GM18867 (cell line): Measurements from ENCODE around the gene ZSCAN26.

ENCODE experiments used
- ATAC-seq: cut with Tn5 transposase; IDR thresholded peaks from one replicate; pipeline ENCODE4 v1.9.1; 2021; ENCODE audit warnings: mild to moderate bottlenecking, moderate library complexity; ENCODE audit not compliant: unreplicated experiment

The ZSCAN26 gene

GRCh38 chr6:28266962-28267694 lies at the start of gene ZSCAN26:
TSS of gene ZSCAN26 (plus strand) at chr6:28267143. CDS start at chr6:28271920, 4,777 bp downstream.
- ATAC-seq: peak; percentile 91

GRCh38 chr6:28217890-28218289 lies 49.1 kb upstream of the ZSCAN26 start:
- no peak for ATAC-seq

DNA sequence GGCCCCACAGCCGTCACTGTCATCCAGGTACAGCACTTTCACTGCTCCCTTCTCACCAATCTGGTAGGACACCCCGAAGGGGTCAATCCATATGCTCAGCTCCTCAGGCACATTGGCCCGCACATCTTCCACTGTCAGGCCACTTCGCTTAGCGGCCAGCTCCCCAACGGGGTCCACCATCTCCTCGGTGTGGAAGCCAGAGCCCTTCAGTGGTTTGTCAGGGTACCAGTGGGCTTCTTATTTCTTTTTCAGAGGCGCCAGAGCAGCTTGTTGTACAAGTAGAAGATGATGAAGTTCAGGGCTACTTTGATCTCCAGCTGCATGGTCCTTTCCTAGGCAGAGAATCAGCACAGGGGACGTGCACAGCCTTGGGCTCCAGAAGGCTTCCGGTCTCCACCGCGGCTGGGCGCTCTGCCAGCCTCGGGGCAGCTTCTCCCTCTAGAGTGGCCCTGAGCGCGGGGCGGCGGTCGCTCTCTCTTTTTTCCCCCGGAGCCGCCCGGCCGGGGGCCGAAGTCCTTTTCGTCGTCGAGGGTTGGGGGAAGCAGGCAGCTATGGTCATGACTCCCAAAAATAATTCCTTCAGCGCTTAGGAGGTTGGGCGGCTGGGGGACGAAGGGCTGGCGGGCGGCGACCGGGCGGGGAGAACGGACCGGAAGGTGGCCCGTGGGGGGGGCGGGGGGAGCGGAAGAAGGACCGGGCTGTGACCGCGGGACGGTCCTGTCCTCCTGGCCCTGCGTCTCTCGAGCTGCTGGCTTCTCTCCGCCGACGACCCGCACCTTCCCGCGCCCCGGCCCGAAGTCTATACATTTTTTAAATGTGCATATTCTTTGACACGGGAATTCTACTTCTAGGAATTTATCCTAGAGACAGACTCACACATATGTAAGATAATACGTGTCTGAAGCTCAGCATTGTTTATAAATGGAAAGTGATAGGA lies 48.4 kb upstream of the ZSCAN26 start:
- peak; percentile 75 for ATAC-seq

- no peak for ATAC-seq
Measured at GRCh38 chr6:28220257-28221133, 46.4 kb upstream of the ZSCAN26 start.

DNA sequence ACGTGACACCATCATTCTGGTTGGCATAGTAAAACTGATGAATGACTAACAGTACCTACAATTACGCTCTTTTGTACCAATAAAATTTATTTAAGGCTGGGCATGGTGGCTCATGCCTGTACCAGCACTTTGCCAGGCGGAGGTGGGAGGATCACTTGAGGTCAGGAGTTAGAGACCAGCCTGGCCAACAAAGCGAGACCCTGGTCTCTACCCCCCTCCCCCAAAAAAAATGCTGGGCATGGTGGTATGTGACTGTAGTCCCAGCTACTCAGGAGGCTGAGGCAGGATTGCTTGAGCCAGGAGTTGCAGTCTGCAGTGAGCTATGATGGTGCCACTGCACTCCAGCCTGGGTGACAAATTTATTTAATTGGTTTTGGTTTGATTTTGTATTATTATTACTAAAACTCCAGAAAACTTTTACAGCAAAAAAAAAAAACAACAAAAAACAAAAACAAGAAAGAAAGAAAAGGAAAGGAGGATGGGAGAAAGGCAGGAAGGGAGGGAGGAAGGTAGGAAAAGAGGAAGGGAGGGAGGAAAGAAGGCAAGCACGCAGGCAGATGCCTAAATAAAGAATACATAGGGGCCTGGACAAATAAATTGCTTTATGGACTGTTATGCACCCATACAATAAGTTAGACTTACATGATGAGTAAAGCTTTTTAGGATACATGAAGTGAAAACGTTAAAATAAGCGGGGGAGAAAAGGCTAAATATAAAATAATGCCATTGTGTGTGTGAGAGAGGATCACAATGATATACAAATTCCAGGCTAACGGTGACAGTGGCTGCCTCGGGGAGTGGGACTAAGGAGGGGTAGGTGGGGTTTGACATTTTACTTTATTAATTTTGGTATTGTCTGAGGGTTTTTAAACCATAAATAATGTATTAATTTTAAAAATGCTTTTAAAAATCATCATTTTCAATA lies 42.5 kb upstream of the ZSCAN26 start:
- ATAC-seq: no peak

DNA sequence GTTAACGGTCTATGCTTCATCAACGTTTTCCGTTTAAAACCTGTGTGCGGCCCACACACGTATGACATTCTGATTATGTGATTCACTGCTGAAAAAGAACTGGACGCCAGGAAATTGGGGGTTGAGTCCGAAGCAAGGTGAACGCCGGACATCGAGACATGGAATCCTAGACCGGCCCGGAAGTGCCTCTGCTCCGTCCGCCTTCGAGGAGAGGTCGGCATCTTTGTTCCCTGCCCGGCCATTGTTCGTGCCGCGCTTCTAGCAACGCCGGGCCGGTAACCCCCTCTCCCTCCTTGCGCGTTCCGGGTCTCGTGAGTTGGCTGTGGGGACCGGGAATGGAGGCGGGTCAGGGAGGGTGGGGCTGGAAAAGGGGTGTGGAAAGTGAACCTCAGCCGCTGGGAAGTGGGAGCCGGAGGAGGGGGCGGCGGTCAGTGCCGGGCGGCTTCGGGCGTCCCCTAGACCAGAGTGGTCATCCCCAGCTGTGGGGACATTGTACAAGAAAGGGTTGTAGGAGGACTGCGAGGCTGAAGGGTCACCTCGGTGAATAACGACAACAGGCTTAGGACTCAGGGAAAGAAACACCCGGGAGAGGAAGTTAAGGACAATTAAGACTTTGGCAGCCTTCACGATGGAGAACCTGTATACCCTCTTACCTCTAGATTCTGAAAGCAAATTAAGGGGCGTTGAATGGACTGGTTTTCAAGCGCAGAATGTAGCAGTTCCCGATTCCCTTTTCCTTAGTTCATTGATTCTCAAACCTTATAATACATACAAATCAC lies 41.7 kb upstream of the ZSCAN26 start, which contains the start of gene ZSCAN9:
ZSCAN9 (plus strand) TSS at position 220 of the 779 bp plus-strand sequence. CDS start 1,810 bp downstream, outside the sequence.
- peak; percentile 93 for ATAC-seq

GRCh38 chr6:28226460-28226859 lies 40.5 kb upstream of the ZSCAN26 start:
- no peak for ATAC-seq

- no peak for ATAC-seq
Measured at GRCh38 chr6:28232785-28233184, 34.2 kb upstream of the ZSCAN26 start.

DNA sequence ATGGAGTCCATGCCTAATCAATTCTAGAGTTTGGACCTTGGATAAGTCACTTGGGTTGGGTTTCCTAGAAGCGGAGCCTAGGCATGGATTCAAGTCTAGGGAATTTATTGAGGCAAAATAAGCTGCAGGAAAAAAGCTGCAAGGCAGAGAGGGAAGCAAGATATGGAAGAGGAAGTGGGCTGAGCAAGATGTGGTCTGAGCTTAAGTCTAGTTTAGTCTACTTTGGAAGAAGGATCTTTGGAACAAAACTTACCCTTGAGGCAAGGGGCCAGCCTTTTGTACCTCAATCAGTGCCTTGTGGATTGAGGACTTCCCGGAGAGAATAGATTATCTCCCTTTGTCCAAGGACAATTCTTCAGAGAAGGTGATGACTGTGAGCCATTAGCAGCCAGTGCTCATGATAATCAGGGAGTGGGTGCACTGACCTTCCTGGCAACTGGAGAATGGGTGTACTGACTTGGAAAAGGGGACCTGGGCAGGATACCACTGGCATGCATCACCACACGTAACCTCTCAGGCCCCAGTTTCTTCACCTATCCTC lies 31.0 kb upstream of the ZSCAN26 start:
- no peak for ATAC-seq

GRCh38 chr6:28239636-28240035 lies 27.3 kb upstream of the ZSCAN26 start:
- ATAC-seq: no peak

DNA sequence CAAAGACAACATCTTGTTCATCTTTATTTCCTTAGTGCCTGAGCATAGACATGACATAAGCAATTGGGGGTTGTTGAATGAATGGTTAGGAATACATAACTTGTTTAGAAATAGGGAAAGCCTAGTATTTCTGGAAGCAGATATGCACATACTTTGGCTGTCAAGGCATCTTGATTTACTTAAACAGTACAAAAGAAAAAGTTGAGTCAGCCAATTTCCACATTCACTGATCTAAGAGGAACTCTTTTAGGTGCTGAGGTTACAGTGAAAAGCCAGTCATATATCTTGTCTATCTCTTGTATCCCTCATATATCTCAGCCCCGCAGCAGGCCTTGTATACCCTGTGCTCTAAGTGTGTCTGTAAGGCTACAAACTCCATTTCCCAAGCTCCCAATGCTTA lies 26.5 kb upstream of the ZSCAN26 start:
- ATAC-seq: no peak

GRCh38 chr6:28243946-28244345 lies 23.0 kb upstream of the ZSCAN26 start:
- ATAC-seq: no peak

GRCh38 chr6:28245206-28245941 lies 21.6 kb upstream of the ZSCAN26 start:
- ATAC-seq: no peak

GRCh38 chr6:28248916-28249315 lies 18.0 kb upstream of the ZSCAN26 start:
- ATAC-seq: no peak

DNA sequence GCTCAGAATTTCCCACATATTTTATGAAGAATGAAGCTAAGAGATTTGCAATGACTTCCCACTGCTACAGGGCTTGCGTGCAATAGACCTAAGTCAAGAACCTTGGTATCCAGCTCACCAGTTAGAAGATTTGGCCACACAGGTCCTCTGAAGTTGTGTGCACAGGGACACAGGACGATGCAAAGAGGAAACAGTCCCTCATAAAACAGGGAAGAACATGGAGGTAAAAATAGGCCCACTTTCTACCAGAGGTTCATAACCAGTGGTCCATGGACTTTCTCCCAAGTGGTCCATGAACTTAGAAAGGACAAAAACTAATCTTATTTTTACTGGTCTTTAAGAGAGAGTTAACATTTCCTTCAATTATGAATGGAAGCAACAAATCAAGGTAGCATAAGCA lies 16.2 kb upstream of the ZSCAN26 start:
- ATAC-seq: no peak

DNA sequence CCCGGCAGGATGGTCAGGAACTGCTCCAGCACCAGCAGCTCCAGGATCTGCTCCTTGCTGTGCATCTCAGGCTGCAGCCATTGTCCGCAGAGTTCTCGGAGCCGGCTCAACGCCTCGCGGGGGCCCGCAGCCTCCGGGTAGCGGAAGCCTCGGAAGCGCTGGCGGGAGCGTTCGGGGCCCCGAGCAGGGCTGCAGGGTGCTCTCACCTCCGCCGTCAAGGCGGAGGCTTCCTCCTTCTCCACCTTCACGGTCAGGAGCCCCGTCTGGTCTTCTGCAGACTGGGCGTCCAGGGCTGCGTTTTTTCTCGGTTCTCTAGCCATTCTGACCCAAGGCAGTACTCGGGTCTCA lies 15.3 kb upstream of the ZSCAN26 start:
- peak; percentile 41 for ATAC-seq

DNA sequence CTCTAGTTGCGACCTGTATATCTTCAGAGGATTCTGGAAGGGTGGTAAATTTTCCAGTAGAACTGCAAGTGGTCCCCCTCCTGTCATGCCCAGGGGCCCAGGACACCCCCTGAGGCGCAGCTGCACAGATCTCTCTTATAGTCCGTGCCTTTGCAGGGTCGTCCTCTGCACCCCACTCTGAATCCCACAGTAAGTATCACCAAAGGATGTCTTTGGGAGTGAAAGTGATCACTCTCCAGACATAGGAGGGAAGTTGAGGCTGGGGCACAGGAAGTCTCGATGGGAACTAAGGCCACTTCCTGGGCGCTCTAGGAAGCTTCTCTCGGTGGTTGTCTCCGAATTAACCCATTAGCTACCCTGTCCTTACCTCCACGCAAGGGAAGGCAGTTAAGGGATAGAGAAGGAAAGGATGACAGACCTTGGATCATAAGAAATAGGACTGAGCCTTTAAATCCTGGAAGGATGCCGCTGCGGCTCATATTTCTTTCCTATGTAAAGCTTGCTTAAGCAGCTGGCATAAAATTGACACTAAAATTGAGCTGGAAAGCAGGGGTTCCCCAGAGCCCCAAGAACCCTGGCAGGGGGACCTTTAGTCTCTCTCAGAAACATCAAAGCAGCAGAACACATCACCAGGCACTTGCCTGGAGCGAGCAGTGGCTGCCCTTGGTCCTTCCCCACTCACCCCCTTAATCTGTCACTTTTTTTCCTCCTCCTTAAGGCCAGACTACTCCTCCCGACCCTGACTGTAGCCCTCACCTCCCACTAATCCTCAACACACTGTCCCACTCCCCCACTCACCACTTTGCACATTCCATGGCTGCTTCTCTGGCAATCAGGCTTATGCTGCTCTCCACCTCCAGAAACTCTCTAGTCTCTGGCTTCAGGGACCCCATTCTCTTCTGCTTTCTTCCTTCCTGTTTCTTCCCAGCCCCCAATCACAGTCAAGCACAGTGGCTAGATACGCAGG lies 14.7 kb upstream of the ZSCAN26 start, which contains the start of gene ZKSCAN4:
ZKSCAN4 (minus strand) TSS at position 261 of the 967 bp plus-strand sequence. CDS start 289 bp downstream, outside the sequence.
- peak; percentile 85 for ATAC-seq
